Bladder microvascular endothelial cell (primary cell): ENCODE results near the gene GALNT9. TPM values are rescaled to one million over a fixed set of nuclear protein-coding genes. Genes with fewer than 3 reads are reported as not detected.

ENCODE experiments used
- total RNA-seq: library from RNA; depleted of rRNA; stranded (reverse); fragments of >200 nt; gene quantifications from 2 replicates; pipeline ENCODE4 v1.2.3, GENCODE V29; 2014

Gene GALNT9
- total RNA-seq: 0.13 TPM in 1 of 2 replicates, not detected in the other

DNA sequence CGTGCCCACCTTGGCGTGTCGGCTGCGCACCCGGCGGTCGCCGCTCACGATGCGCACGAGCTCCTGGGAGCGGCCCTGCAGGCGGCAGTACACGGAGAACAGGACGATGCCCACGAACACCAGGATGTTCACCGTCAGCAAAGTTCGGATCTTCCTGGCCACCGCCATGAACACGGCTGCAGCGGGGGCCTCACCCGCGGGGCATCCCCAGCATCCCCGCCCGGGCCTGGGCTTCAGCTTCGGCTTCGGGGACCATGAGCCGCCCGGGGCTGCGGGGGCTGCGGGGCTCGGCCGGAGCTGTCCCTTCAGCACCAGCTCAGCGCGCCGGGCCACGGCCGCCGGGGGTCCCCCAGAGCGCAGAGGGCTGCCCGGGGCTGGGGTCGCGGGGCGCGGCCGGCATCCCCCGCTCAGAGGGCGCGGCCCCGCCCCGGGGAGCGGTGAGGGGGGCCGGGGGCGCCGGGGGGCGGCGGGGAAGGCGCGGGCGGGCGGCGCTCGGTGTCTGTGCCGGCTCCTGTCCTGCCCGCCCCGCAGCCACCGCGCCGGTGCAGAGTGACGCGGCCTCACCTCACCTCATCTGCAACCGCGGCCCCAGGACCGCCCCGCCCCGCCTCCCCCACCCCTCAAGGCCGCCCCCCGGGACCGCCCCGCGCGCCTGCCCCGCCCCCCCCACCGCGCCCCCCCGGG lies at the start of gene GALNT9:
TSS of gene GALNT9 (minus strand) at position 554 of the 684 bp plus-strand sequence. CDS start at position 168, 386 bp downstream.

Other genes starting within 250 kb of the GALNT9 start
- 7.9 and 9.8 TPM in 2 replicates for gene DDX51, start 185.3 kb downstream of the GALNT9 start, total RNA-seq
- 8.4 and 14.7 TPM in 2 replicates for gene NOC4L, start 185.1 kb downstream of the GALNT9 start, total RNA-seq
- gene FBRSL1, start 160.6 kb upstream of the GALNT9 start, total RNA-seq: 1.6 and 5.0 TPM in 2 replicates